ENCODE measurements around the gene CARMIL3. TPM values are rescaled to one million over a fixed set of nuclear protein-coding genes. Genes with fewer than 3 reads are reported as not detected.

Gene CARMIL3
- total and polyA plus RNA-seq, 2 of the 4 experiments (the other 2 are of a cell fraction), result under 0.01 TPM; not detected in 1

DNA sequence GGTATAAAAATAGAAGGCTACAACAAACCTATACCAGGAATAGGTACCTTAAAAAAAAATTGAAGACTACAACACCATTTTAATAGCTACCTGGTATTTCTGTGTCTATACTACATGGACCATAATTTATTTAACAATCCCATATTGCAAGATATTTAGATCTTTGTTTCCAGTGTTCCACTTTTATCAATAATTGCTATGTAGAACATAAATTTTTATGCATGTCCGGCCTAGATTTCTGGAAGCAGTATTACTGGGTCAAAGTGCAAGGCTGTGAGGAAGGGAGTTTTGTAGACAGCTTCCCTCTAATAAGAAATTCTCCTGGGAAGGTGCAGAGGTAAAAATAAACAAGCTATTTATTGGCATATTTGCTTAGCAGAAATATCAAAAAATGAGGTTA lies 58.7 kb downstream of the CARMIL3 start:
- Histone ChIP-seq H2BK120ac (ENCODE audit: low read depth, low read length) (no peak overlapping the region), H4K91ac (ENCODE audit: insufficient read depth, low read depth, low read length) (no peak overlapping the region), H3K9ac (ENCODE audit: low read depth, low read length) (no peak overlapping the region), H2AK9ac (replicated peaks; ENCODE audit: low read depth, low read length, poor library complexity) (no peak overlapping the region), H3K36me3 (ENCODE audit: control insufficient read depth, insufficient read depth, low read length) (no peaks in the 10 kb centered on the region), H3K27ac (ENCODE audit: insufficient read depth, low read length) (no peak overlapping the region), H3K9me1 (ENCODE audit: insufficient read depth, low read length) (0 out of 2 replicates have a peak, but pooled peaks cover under 1% of the 10 kb centered on the region), H3K18ac (ENCODE audit: low read depth, low read length) (no peak overlapping the region), H2AFZ (replicated peaks; ENCODE audit: low read length, poor library complexity) (no peak overlapping the region), H3K27me3 (ENCODE audit: control insufficient read depth, insufficient read depth, low read length) (no peaks in the 10 kb centered on the region), H2AK5ac (ENCODE audit: low read depth, low read length) (no peak overlapping the region), H3K4ac (ENCODE audit: low read depth, low read length) (no peak overlapping the region), H4K8ac (ENCODE audit: low read depth in 2 of 2, low read length in 2 of 2) (no peak overlapping the region), H3K23ac (ENCODE audit: low read depth, low read length) (no peak overlapping the region), H4K20me1 (ENCODE audit: insufficient read depth, low read length) (no peaks in the 10 kb centered on the region), H3K79me1 (ENCODE audit: low read depth in 1 of 2, low read length in 2 of 2) (peaks cover 0 to 4% of the 10 kb centered on the region in 2 experiments; a peak in 2 of 4 replicates), H2BK5ac (ENCODE audit: low read depth, low read length, poor library complexity, severe bottlenecking) (no peak overlapping the region), H3K14ac (replicated peaks; ENCODE audit: low read depth, low read length) (no peak overlapping the region), H3K9me3 (ENCODE audit: control insufficient read depth, insufficient read depth, low read length) (no peaks in the 10 kb centered on the region), H4K5ac (ENCODE audit: low read depth, low read length) (no peak overlapping the region), H3K56ac (ENCODE audit: extremely low read depth, insufficient read depth, low read length) (no peak overlapping the region), H2BK15ac (ENCODE audit: low read depth, low read length) (no peak overlapping the region), H3K4me1 (ENCODE audit: control insufficient read depth, insufficient read depth, low read length) (peaks cover under 1% of the 10 kb centered on the region; the same call in 1 of the 2 replicates), H2BK20ac (ENCODE audit: low read depth, low read length) (no peak overlapping the region), H3K4me2 (ENCODE audit: low read depth, low read length) (no peak overlapping the region), H3K4me3 (ENCODE audit: insufficient read depth, low read depth, low read length) (no peak overlapping the region)
- POLR2A ChIA-PET (ENCODE audit: unreplicated experiment), result no interaction called here
- no TSS peak for BruUV-seq (replicated peaks)
- DNase-seq (no peak), ATAC-seq (ENCODE audit: low read depth) (no peak)
- TF ChIP-seq FOS (IDR thresholded peaks at IDR 0.05; ENCODE audit: low read depth, low read length) (no peak), CHD1 (IDR thresholded peaks at IDR 0.05; ENCODE audit: low read depth, low read length) (no peak), MAFK (IDR thresholded peaks at IDR 0.05; ENCODE audit: low read depth, low read length) (no peak), SMC3 (IDR thresholded peaks at IDR 0.05; ENCODE audit: low read depth, low read length) (no peak), CEBPB (IDR thresholded peaks at IDR 0.05; ENCODE audit: low read depth, low read length) (no peak), NFE2L2 (IDR thresholded peaks at IDR 0.05; ENCODE audit: low read depth, low read length) (no peak), BHLHE40 (IDR thresholded peaks at IDR 0.05; ENCODE audit: low read depth, low read length) (no peak), POLR2A (IDR thresholded peaks at IDR 0.05; ENCODE audit: low read depth, low read length) (no peak), CTCF (conservative IDR thresholded peaks at IDR 0.05; ENCODE audit: low read depth, low read length) (no peak), RFX5 (IDR thresholded peaks at IDR 0.05; ENCODE audit: low read depth, low read length) (no peak), RAD21 (IDR thresholded peaks at IDR 0.05; ENCODE audit: low read length) (no peak), USF2 (IDR thresholded peaks at IDR 0.05; ENCODE audit: low read depth, low read length) (no peak), MXI1 (IDR thresholded peaks at IDR 0.05; ENCODE audit: borderline replicate concordance, low read depth, low read length) (no peak), RCOR1 (IDR thresholded peaks at IDR 0.05; ENCODE audit: insufficient replicate concordance, low read length) (no peak), MAZ (IDR thresholded peaks at IDR 0.05; ENCODE audit: borderline replicate concordance, low read depth, low read length) (no peak)
- TF ChIP-seq, protein P1, sequence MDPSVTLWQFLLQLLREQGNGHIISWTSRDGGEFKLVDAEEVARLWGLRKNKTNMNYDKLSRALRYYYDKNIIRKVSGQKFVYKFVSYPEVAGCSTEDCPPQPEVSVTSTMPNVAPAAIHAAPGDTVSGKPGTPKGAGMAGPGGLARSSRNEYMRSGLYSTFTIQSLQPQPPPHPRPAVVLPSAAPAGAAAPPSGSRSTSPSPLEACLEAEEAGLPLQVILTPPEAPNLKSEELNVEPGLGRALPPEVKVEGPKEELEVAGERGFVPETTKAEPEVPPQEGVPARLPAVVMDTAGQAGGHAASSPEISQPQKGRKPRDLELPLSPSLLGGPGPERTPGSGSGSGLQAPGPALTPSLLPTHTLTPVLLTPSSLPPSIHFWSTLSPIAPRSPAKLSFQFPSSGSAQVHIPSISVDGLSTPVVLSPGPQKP (IDR thresholded peaks at IDR 0.05; ENCODE audit: borderline replicate concordance, low read depth, low read length), result no peak
- intact Hi-C loops (cut with micrococcal nuclease) (no loop called here), in situ Hi-C loops (cut with MboI; ENCODE audit: low sequenced_read_pairs) (no loop called here), dilution Hi-C loops (cut with HindIII; ENCODE audit: low sequenced_read_pairs, unreplicated experiment) (no loop called here)
- CTCF ChIA-PET, result interaction anchor here (3.9 kb wide), 1 partner anchor 52 kb away, joined by 41 read pairs; no protein-coding TSS in a partner anchor
- WGBS, 2 experiments (ENCODE audit: extremely low coverage in 2 of 2, insufficient read length in 1 of 2), result no CpG with 5 or more reads among the region's 1 CpG

All from IMR-90 (cell line).